Measurements from ENCODE around the gene YWHAG. TPM values are rescaled to one million over a fixed set of nuclear protein-coding genes. Genes with fewer than 3 reads are reported as not detected.

Gene YWHAG
- total RNA-seq, 3 donors from 2014 or later, result 74.3 to 114 (median 102) TPM

GRCh38 chr7:76351372-76351771 is 7.4 kb downstream of the YWHAG start:
- peaks cover 18% of the 10 kb centered on the region for H3K4me1 ChIP-seq (ENCODE audit: low read depth)
- no peak for ATAC-seq
- TF ChIP-seq, protein P1, sequence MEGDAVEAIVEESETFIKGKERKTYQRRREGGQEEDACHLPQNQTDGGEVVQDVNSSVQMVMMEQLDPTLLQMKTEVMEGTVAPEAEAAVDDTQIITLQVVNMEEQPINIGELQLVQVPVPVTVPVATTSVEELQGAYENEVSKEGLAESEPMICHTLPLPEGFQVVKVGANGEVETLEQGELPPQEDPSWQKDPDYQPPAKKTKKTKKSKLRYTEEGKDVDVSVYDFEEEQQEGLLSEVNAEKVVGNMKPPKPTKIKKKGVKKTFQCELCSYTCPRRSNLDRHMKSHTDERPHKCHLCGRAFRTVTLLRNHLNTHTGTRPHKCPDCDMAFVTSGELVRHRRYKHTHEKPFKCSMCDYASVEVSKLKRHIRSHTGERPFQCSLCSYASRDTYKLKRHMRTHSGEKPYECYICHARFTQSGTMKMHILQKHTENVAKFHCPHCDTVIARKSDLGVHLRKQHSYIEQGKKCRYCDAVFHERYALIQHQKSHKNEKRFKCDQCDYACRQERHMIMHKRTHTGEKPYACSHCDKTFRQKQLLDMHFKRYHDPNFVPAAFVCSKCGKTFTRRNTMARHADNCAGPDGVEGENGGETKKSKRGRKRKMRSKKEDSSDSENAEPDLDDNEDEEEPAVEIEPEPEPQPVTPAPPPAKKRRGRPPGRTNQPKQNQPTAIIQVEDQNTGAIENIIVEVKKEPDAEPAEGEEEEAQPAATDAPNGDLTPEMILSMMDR (IDR thresholded peaks at IDR 0.05), result no peak
- no peak overlapping the region for H3K4me3 ChIP-seq
- H3K36me3 ChIP-seq (ENCODE audit: low read depth), result no peaks in the 10 kb centered on the region
- DNase-seq, result no peak
- no peaks in the 10 kb centered on the region for H3K9me3 ChIP-seq
- intact Hi-C loops (cut with DNase I, micrococcal nuclease), result no loop called here

DNA sequence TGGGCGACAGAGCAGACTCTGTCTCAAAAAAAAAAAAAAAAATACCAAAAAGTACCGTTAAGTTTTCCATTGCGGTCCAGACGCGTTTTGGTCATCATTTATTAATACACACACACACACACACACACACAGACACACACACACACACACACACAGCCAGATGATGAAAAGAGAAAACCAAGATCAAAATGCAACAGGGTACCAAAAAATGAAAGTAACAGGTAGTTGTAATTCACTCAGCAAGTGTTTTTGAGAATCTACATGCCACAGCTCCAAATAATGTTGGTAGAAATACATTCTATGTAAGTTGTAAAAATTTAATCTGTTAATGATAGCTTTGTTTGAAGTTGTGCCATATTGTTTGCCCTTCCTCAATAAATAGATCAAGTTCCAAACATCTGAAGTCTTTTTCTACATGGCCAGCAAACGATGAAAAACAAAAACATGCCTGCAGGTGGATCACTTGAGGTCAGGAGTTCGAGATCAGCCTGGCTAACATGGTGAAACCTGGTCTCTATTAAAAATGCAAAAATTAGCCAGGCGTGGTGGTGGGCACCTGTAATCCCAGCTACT is 9.4 kb downstream of the YWHAG start:
- Histone ChIP-seq H3K4me1 (ENCODE audit: low read depth) (peaks cover 27% of the 10 kb centered on the region), H3K9me3 (no peaks in the 10 kb centered on the region), H3K4me3 (no peak overlapping the region), H3K36me3 (ENCODE audit: low read depth) (no peaks in the 10 kb centered on the region)
- no peak for ATAC-seq
- TF ChIP-seq, protein P1 (IDR thresholded peaks at IDR 0.05), result no peak
- intact Hi-C loops (cut with DNase I, micrococcal nuclease), result no loop called here
- no peak for DNase-seq

- TF ChIP-seq, protein P1 (IDR thresholded peaks at IDR 0.05), result no peak
- intact Hi-C loops (cut with DNase I, micrococcal nuclease), result no loop called here
- Histone ChIP-seq H3K9me3 (no peaks in the 10 kb centered on the region), H3K4me1 (ENCODE audit: low read depth) (peaks cover 27% of the 10 kb centered on the region), H3K36me3 (ENCODE audit: low read depth) (no peaks in the 10 kb centered on the region), H3K4me3 (no peak overlapping the region)
- ATAC-seq, result no peak
- no peak for DNase-seq
These were observed 11.1 kb downstream of the YWHAG start for GRCh38 chr7:76347710-76348109.

DNA sequence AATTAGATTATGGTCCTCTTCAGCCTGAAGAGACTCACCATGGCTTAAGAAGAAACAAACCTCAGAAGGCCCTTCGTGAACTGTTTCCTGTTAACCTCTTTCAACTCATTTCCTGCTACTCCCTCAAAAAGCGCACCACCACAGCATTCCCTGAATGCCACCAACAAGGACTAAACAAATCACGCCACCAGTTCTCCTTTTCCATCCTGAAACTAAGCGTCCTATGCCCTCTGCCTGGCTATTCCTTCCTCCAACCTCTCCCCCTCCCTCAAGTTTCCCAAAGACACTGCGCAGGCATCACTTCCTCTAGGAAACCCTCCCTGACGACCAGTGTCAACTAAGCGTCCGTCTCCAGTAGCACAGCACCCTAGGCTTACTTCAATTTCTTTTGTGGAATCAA is 12.0 kb downstream of the YWHAG start:
- Histone ChIP-seq H3K36me3 (ENCODE audit: low read depth) (no peaks in the 10 kb centered on the region), H3K4me3 (no peak overlapping the region), H3K9me3 (no peaks in the 10 kb centered on the region), H3K4me1 (ENCODE audit: low read depth) (peaks cover 27% of the 10 kb centered on the region)
- peak; percentile 13 for ATAC-seq
- no peak for DNase-seq
- intact Hi-C loops (cut with DNase I, micrococcal nuclease), result no loop called here
- TF ChIP-seq, protein P1 (IDR thresholded peaks at IDR 0.05), result no peak

DNA sequence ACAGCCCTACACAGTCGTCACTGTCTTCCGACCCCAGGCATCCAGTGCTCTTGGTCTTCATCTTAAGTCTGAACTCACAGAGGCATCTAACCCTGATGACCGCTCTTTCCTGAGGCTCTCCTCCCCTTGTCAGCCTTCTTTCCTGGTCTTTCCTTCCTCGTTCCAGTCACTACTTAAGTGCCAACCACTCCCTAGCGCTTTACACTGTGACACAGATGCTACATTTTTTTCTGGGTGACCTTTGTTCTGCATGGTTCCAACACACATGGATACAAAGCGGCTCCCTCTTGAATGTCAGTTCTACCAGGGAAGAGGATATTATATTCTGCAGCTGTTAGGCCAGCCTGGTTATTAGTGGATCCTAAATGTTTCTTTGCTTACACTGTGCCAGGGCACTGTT is 12.7 kb downstream of the YWHAG start:
- H3K4me1 ChIP-seq (ENCODE audit: low read depth), result peaks cover 27% of the 10 kb centered on the region
- no peaks in the 10 kb centered on the region for H3K9me3 ChIP-seq
- H3K4me3 ChIP-seq, result no peak overlapping the region
- TF ChIP-seq, protein P1 (IDR thresholded peaks at IDR 0.05), result no peak
- peak in 1 of 3 donors; percentile 73 for DNase-seq
- intact Hi-C loops (cut with DNase I, micrococcal nuclease), result no loop called here
- H3K36me3 ChIP-seq (ENCODE audit: low read depth), result no peaks in the 10 kb centered on the region
- peak; percentile 99 for ATAC-seq

GRCh38 chr7:76343931-76344321 is 14.9 kb downstream of the YWHAG start:
- Histone ChIP-seq H3K4me3 (no peak overlapping the region), H3K36me3 (ENCODE audit: low read depth) (no peaks in the 10 kb centered on the region), H3K4me1 (ENCODE audit: low read depth) (peaks cover 34% of the 10 kb centered on the region), H3K9me3 (no peaks in the 10 kb centered on the region)
- DNase-seq, result no peak
- TF ChIP-seq, protein P1 (IDR thresholded peaks at IDR 0.05), result no peak
- ATAC-seq, result no peak
- intact Hi-C loops (cut with DNase I, micrococcal nuclease), result no loop called here
